Panc1 (cell line): Measurements from ENCODE around the gene C2orf42. TPM values are rescaled to one million over a fixed set of nuclear protein-coding genes. Genes with fewer than 3 reads are reported as not detected.

Experiments
- ATAC-seq: fragments of 200-7000 bp; cut with Tn5 transposase; 2 replicates; pipeline ENCODE4 v1.9.1; 2020; ENCODE audit warnings: mild to moderate bottlenecking, moderate library complexity
- Bru-seq: library from RNA; stranded (reverse); fragments of 400-500 nt; gene quantifications from one replicate; lab custom pipeline; 2021; lab: Mats Ljungman, UMichigan
- BruChase-seq, 2 experiments: library from RNA; stranded (reverse); fragments of 400-500 nt; gene quantifications; one replicate each; lab custom pipeline; 2021; lab: Mats Ljungman, UMichigan
- BruUV-seq: library from RNA; stranded (reverse); fragments of 400-500 nt; replicated peaks from 2 replicates; lab custom pipeline; 2021; lab: Mats Ljungman, UMichigan
- CTCF ChIA-PET: fragments of 300-600 bp; sonication (Branson Sonifier 250); formaldehyde crosslinking; loops from one replicate; lab custom pipeline; 2022; ENCODE audit warnings: antibody characterized with exemption; lab: Charles Lee
- POLR2A ChIA-PET: fragments of 300-600 bp; sonication (Branson Sonifier 250); formaldehyde crosslinking; loops from one replicate; lab custom pipeline; 2022; ENCODE audit warnings: antibody characterized with exemption; lab: Charles Lee
- DNase-seq: peaks from one replicate; pipeline ENCODE4 v3.0.0-alpha.2; 2010; ENCODE audit warnings: low read depth, low spot score
- H3K27ac ChIP-seq: 2 replicates; pipeline ENCODE4 v1.5.1; 2011; ENCODE audit warnings: mild to moderate bottlenecking, low read length, inconsistent platforms
- H3K27me3 ChIP-seq: fragments of 200-500 bp; sonication (Bioruptor generic); 2 replicates; pipeline ENCODE4 v1.6.0; 2014; ENCODE audit warnings: low read length, inconsistent platforms; ENCODE audit not compliant: control insufficient read depth, insufficient read depth
- H3K36me3 ChIP-seq: fragments of 200-500 bp; sonication (Bioruptor generic); 2 replicates; pipeline ENCODE4 v1.5.1; 2014; ENCODE audit warnings: inconsistent platforms, mild to moderate bottlenecking, low read length, moderate library complexity; ENCODE audit not compliant: control insufficient read depth, insufficient read depth
- H3K4me1 ChIP-seq: 2 replicates; pipeline ENCODE4 v1.5.1; 2011; ENCODE audit warnings: inconsistent platforms, mild to moderate bottlenecking, low read length, moderate library complexity; ENCODE audit not compliant: control insufficient read depth, insufficient read depth
- H3K4me3 ChIP-seq, 2 experiments: 2 replicates each; pipeline ENCODE4 v1.5.1; 2011 to 2012; ENCODE audit warnings: low read depth in 2 of 2, low read length in 2 of 2, mild to moderate bottlenecking in 2 of 2, inconsistent platforms in 1 of 2, moderate library complexity in 1 of 2
- H3K9me3 ChIP-seq: fragments of 200-500 bp; sonication (Bioruptor generic); 2 replicates; pipeline ENCODE4 v1.5.1; 2014; ENCODE audit warnings: low read depth, mild to moderate bottlenecking, inconsistent platforms, low read length, moderate library complexity; ENCODE audit not compliant: control insufficient read depth, insufficient read depth
- POLR2AphosphoS5 ChIP-seq: IDR thresholded peaks from 2 replicates; pipeline ENCODE4 v1.6.1; 2012; ENCODE audit warnings: mild to moderate bottlenecking, low read depth, low read length, moderate library complexity
- SIN3A ChIP-seq: IDR thresholded peaks from 2 replicates; pipeline ENCODE4 v1.6.1; 2012; ENCODE audit warnings: low read depth, mild to moderate bottlenecking, low read length, moderate library complexity, borderline replicate concordance; ENCODE audit not compliant: insufficient read depth
- TCF7L2 ChIP-seq: IDR thresholded peaks from 2 replicates; pipeline ENCODE4 v1.6.1; 2011; ENCODE audit warnings: mild to moderate bottlenecking, low read depth, low read length, inconsistent platforms
- in situ Hi-C: cut with HindIII; loops from 2 replicates; pipeline ENCODE4 v1.10.0; 2016; ENCODE audit warnings: low sequenced_read_pairs, low pct_unique_long_range_greater_than_20kb
- intact Hi-C: fragments of 100-400 bp; cut with micrococcal nuclease; formaldehyde crosslinking; loops from one replicate; pipeline ENCODE4 v1.10.0; 2022; ENCODE audit not compliant: unreplicated experiment
- long read RNA-seq: library from polyadenylated mRNA; unstranded; transcript quantifications from one replicate; pipeline ENCODE4 v2.0.0, GENCODE V29; 2021; ENCODE audit not compliant: unreplicated experiment
- polyA plus RNA-seq: library from polyadenylated mRNA; unstranded; fragments of >200 nt; gene quantifications from one replicate; pipeline ENCODE4 v1.2.1, GENCODE V29; 2012; ENCODE audit warnings: missing spikeins; ENCODE audit not compliant: insufficient read length
- total RNA-seq: library from RNA; stranded (reverse); gene quantifications from one replicate; pipeline ENCODE4 v1.2.1, GENCODE V29; 2021; ENCODE audit not compliant: unreplicated experiment
- TF ChIP-seq, protein P1 (sequence below), 2 experiments: IDR thresholded peaks; 2 replicates each; pipeline ENCODE4 v1.6.1; 2011 to 2012; ENCODE audit warnings: low read depth in 2 of 2, control low read depth in 1 of 2, low read length in 1 of 2, mild to moderate bottlenecking in 1 of 2, moderate library complexity in 1 of 2; ENCODE audit not compliant: insufficient read depth in 1 of 2
- TF ChIP-seq, protein P2 (sequence below): fragments of 450-650 bp; IDR thresholded peaks from 2 replicates; pipeline ENCODE4 v1.5.1; 2017; ENCODE audit warnings: mild to moderate bottlenecking

Gene C2orf42
- total RNA-seq (15.4 TPM), Bru-seq, nascent RNA (percentile 57 among the genes with signal in this experiment), BruChase-seq, experiment 1, labeled RNA remaining after a 2-hour chase (percentile 57 among the genes with signal in this experiment), BruChase-seq, experiment 2, labeled RNA remaining after a 6-hour chase (percentile 52 among the genes with signal in this experiment)
- polyA plus RNA-seq: 14.7 TPM
- long read RNA-seq, transcript C2orf42-201 (10 exons, 2,581 nt): major isoform, 5 of 20 reads
- long read RNA-seq, partial matches to known transcripts: 2 of 20 reads
- long read RNA-seq, other reads (novel, unspliced or antisense): 12 of 20 reads

DNA sequence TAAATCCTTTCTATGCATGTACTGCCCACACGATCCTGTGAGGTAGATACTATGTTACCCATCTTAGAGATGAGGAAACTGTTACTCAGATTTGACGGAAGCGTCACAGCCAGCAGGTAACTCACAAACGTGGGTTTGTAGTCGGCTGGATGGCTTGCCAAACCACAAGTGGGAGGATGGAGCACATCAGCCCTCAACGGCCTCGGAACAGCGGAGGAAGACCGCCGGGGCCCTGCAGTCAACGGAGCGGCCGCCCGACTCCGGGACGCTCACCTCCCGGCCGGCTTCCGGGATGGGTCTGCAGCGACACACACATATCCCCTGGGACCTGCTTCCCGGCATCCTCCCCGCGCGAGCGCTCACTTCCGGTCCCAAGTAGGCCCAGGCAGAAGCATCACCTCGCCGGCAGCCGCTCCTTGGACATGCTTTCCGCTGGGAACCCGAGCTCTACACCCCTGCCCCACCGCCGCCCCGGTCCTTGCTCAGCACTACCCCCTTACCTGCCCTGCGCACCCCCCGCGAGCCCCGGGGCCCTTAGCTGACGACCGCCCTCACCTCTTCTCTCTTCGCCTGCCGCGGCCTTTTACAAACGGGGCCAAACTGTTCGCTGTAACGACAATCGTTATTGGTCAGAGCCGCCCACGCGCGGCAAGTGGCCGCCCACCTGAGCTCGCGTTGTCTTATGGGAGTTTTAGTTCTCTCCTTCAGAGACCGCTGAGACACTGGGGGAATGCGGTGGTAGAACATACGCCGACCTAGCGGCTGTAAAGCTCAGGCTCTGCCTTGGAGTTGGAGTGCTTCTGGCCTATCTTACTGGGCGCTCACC lies at the start of gene C2orf42:
Gene C2orf42, minus strand, starts transcription at position 602 of the 826 bp plus-strand sequence. CDS start 9,034 bp downstream, outside the sequence.
- peak; percentile 98 for ATAC-seq
- ChIA-PET CTCF (interaction anchor here (0.6 to 0.8 kb wide), 4 partner anchors 23 to 278 kb away, joined by 3 read pairs; no protein-coding TSS in a partner anchor), POLR2A (interaction anchor here (0.5 to 1.1 kb wide), 5 partner anchors 13 to 276 kb away, joined by 3 to 19 read pairs (median 4); no protein-coding TSS in a partner anchor)
- Histone ChIP-seq H3K27ac (peak within 1 kb of the TSS; percentile 92), H3K4me1 (no peaks in the 10 kb centered on the region), H3K36me3 (no peaks in the 10 kb centered on the region), H3K4me3 (peak within 1 kb of the TSS; percentile 62 to 79), H3K9me3 (no peaks in the 10 kb centered on the region), H3K27me3 (no peaks in the 10 kb centered on the region)
- no TSS peak for BruUV-seq
- TF ChIP-seq, protein P1, sequence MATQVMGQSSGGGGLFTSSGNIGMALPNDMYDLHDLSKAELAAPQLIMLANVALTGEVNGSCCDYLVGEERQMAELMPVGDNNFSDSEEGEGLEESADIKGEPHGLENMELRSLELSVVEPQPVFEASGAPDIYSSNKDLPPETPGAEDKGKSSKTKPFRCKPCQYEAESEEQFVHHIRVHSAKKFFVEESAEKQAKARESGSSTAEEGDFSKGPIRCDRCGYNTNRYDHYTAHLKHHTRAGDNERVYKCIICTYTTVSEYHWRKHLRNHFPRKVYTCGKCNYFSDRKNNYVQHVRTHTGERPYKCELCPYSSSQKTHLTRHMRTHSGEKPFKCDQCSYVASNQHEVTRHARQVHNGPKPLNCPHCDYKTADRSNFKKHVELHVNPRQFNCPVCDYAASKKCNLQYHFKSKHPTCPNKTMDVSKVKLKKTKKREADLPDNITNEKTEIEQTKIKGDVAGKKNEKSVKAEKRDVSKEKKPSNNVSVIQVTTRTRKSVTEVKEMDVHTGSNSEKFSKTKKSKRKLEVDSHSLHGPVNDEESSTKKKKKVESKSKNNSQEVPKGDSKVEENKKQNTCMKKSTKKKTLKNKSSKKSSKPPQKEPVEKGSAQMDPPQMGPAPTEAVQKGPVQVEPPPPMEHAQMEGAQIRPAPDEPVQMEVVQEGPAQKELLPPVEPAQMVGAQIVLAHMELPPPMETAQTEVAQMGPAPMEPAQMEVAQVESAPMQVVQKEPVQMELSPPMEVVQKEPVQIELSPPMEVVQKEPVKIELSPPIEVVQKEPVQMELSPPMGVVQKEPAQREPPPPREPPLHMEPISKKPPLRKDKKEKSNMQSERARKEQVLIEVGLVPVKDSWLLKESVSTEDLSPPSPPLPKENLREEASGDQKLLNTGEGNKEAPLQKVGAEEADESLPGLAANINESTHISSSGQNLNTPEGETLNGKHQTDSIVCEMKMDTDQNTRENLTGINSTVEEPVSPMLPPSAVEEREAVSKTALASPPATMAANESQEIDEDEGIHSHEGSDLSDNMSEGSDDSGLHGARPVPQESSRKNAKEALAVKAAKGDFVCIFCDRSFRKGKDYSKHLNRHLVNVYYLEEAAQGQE (IDR thresholded peaks at IDR 0.05; ENCODE audit: insufficient read depth in 1 of 2, low read depth in 2 of 2, low read length in 1 of 2): peak in 1 of 2 experiments; percentile 19; a peak in 1 of 4 replicates
- TF ChIP-seq SIN3A (0 out of 2 replicates have a peak, but pooled peaks have one; percentile 84), POLR2AphosphoS5 (peak; percentile 98)
- TF ChIP-seq, protein P2, sequence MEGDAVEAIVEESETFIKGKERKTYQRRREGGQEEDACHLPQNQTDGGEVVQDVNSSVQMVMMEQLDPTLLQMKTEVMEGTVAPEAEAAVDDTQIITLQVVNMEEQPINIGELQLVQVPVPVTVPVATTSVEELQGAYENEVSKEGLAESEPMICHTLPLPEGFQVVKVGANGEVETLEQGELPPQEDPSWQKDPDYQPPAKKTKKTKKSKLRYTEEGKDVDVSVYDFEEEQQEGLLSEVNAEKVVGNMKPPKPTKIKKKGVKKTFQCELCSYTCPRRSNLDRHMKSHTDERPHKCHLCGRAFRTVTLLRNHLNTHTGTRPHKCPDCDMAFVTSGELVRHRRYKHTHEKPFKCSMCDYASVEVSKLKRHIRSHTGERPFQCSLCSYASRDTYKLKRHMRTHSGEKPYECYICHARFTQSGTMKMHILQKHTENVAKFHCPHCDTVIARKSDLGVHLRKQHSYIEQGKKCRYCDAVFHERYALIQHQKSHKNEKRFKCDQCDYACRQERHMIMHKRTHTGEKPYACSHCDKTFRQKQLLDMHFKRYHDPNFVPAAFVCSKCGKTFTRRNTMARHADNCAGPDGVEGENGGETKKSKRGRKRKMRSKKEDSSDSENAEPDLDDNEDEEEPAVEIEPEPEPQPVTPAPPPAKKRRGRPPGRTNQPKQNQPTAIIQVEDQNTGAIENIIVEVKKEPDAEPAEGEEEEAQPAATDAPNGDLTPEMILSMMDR: no peak
- peak; percentile 94 for DNase-seq
- intact Hi-C loops (no loop called here), in situ Hi-C loops (no loop called here)

DNA sequence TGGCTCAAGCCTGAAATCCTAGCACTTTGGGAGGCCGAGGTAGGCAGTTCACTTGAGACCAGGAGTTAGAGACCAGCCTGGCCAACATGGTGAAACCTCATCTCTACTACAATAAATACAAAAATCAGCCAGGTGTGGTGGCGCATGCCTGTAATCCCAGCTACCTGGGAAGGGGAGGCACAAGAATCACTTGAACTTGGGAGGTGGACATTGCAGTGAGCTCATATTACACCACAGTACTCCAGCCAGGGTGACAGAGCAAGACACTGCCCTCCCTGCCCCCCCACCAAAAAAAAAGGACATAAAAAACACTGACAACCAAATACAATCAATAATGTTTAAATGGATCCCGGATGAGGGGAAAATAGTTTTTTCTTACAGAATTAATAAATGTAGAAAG lies 49.8 kb upstream of the C2orf42 start:
- no TSS peak for BruUV-seq
- TF ChIP-seq POLR2AphosphoS5 (no peak), SIN3A (no peak), TCF7L2 (no peak)
- TF ChIP-seq, protein P1 (IDR thresholded peaks at IDR 0.05; ENCODE audit: insufficient read depth in 1 of 2, low read depth in 2 of 2, low read length in 1 of 2): no peak
- TF ChIP-seq, protein P2: no peak
- ATAC-seq (no peak), DNase-seq (no peak)
- ChIA-PET CTCF (no interaction called here), POLR2A (no interaction called here)
- Histone ChIP-seq H3K36me3 (peaks cover 5% of the 10 kb centered on the region; the same call in 1 of the 2 replicates), H3K9me3 (no peaks in the 10 kb centered on the region), H3K4me1 (peaks cover 4% of the 10 kb centered on the region; the same call in 1 of the 2 replicates), H3K4me3 (no peak overlapping the region), H3K27me3 (no peaks in the 10 kb centered on the region), H3K27ac (no peak overlapping the region)
- in situ Hi-C loops (no loop called here), intact Hi-C loops (no loop called here)
